ENCODE measurements around the gene ERCC1. TPM values are rescaled to one million over a fixed set of nuclear protein-coding genes. Genes with fewer than 3 reads are reported as not detected.
A peak's percentile ranks its signal among the peaks of the same experiment; 100 is the strongest.

ERCC1 gene
- total RNA-seq, 1 experiment from 2014 or later: 158 TPM

- no TSS peak for BruUV-seq (replicated peaks)
- ChIA-PET POLR2A (ENCODE audit: low non-redundant PET) (interaction anchor here (0.6 to 0.7 kb wide), 2 partner anchors 22 to 1888 kb away, joined by 3 to 6 read pairs; no protein-coding TSS in a partner anchor), CTCF (interaction anchor here (0.6 kb wide), 1 partner anchor 194 kb away, joined by 3 read pairs; the partner anchor contains the start of gene EML2)
- H3K36me3 ChIP-seq (ENCODE audit: insufficient read depth, low read length, poor library complexity, severe bottlenecking): no peaks in the 10 kb centered on the region
- TF ChIP-seq EZH2 (IDR thresholded peaks at IDR 0.05; ENCODE audit: borderline replicate concordance, low read depth, low read length, poor library complexity, severe bottlenecking) (no peak), CTCF (conservative IDR thresholded peaks at IDR 0.05; ENCODE audit: low read depth, low read length) (no peak)
- no peak overlapping the region for H3K27ac ChIP-seq (ENCODE audit: low read depth, low read length, poor library complexity, severe bottlenecking)
- intact Hi-C loops (cut with micrococcal nuclease; ENCODE audit: unreplicated experiment): no loop called here
- H3K27me3 ChIP-seq (replicated peaks; ENCODE audit: insufficient read depth, low read depth, low read length, poor library complexity): no peaks in the 10 kb centered on the region
- H3K4me3 ChIP-seq (ENCODE audit: low read depth, low read length, poor library complexity, severe bottlenecking): no peak overlapping the region
- H3K4me1 ChIP-seq (ENCODE audit: insufficient read depth, low read length, poor library complexity, severe bottlenecking): peaks cover 21% of the 10 kb centered on the region
- no peaks in the 10 kb centered on the region for H3K9me3 ChIP-seq (ENCODE audit: low read depth, low read length, poor library complexity, severe bottlenecking)
- no peak for DNase-seq (ENCODE audit: low spot score)
Measured at GRCh38 chr19:45445139-45445538, 21.4 kb upstream of the ERCC1 start.

GRCh38 chr19:45444318-45445041 lies 20.8 kb upstream of the ERCC1 start:
- POLR2A ChIA-PET (ENCODE audit: low non-redundant PET): interaction anchor here (0.6 to 0.7 kb wide), 2 partner anchors 22 to 1887 kb away, joined by 3 to 6 read pairs; no protein-coding TSS in a partner anchor
- TF ChIP-seq CTCF (conservative IDR thresholded peaks at IDR 0.05; ENCODE audit: low read depth, low read length) (no peak), EZH2 (IDR thresholded peaks at IDR 0.05; ENCODE audit: borderline replicate concordance, low read depth, low read length, poor library complexity, severe bottlenecking) (no peak)
- H3K4me3 ChIP-seq (ENCODE audit: low read depth, low read length, poor library complexity, severe bottlenecking): no peak overlapping the region
- CTCF ChIA-PET: no interaction called here
- intact Hi-C loops (cut with micrococcal nuclease; ENCODE audit: unreplicated experiment): no loop called here
- H3K36me3 ChIP-seq (ENCODE audit: insufficient read depth, low read length, poor library complexity, severe bottlenecking): no peaks in the 10 kb centered on the region
- H3K27me3 ChIP-seq (replicated peaks; ENCODE audit: insufficient read depth, low read depth, low read length, poor library complexity): no peaks in the 10 kb centered on the region
- BruUV-seq (replicated peaks): TSS peak; percentile 28
- peak overlapping the region; percentile 63 for H3K27ac ChIP-seq (ENCODE audit: low read depth, low read length, poor library complexity, severe bottlenecking)
- DNase-seq (ENCODE audit: low spot score): peak; percentile 48
- no peaks in the 10 kb centered on the region for H3K9me3 ChIP-seq (ENCODE audit: low read depth, low read length, poor library complexity, severe bottlenecking)
- H3K4me1 ChIP-seq (ENCODE audit: insufficient read depth, low read length, poor library complexity, severe bottlenecking): peaks cover 18% of the 10 kb centered on the region

GRCh38 chr19:45443462-45444317 lies 20.0 kb upstream of the ERCC1 start:
- Histone ChIP-seq H3K27me3 (replicated peaks; ENCODE audit: insufficient read depth, low read depth, low read length, poor library complexity) (no peaks in the 10 kb centered on the region), H3K27ac (ENCODE audit: low read depth, low read length, poor library complexity, severe bottlenecking) (peak overlapping the region; percentile 88), H3K36me3 (ENCODE audit: insufficient read depth, low read length, poor library complexity, severe bottlenecking) (no peaks in the 10 kb centered on the region), H3K4me3 (ENCODE audit: low read depth, low read length, poor library complexity, severe bottlenecking) (peak overlapping the region; percentile 47), H3K9me3 (ENCODE audit: low read depth, low read length, poor library complexity, severe bottlenecking) (no peaks in the 10 kb centered on the region), H3K4me1 (ENCODE audit: insufficient read depth, low read length, poor library complexity, severe bottlenecking) (peaks cover 18% of the 10 kb centered on the region)
- DNase-seq (ENCODE audit: low spot score): peak; percentile 96
- intact Hi-C loops (cut with micrococcal nuclease; ENCODE audit: unreplicated experiment): no loop called here
- no peak for TF ChIP-seq EZH2 (IDR thresholded peaks at IDR 0.05; ENCODE audit: borderline replicate concordance, low read depth, low read length, poor library complexity, severe bottlenecking)
- TF ChIP-seq CTCF (conservative IDR thresholded peaks at IDR 0.05; ENCODE audit: low read depth, low read length): no peak
- no TSS peak for BruUV-seq (replicated peaks)
- CTCF ChIA-PET: interaction anchor here (0.6 kb wide), 1 partner anchor 34 kb away, joined by 13 read pairs; no protein-coding TSS in a partner anchor
- POLR2A ChIA-PET (ENCODE audit: low non-redundant PET): no interaction called here
